HUES6 (cell line): Measurements from ENCODE around the gene PIF1.

Experiments
- H3K27ac ChIP-seq: 2 replicates; pipeline ENCODE4 v1.7.0; 2013; ENCODE audit warnings: low read depth, mild to moderate bottlenecking, low read length, inconsistent platforms
- H3K27me3 ChIP-seq: 2 replicates; pipeline ENCODE4 v1.6.1; 2013; ENCODE audit warnings: low read length; ENCODE audit not compliant: control insufficient read depth, insufficient read depth
- H3K36me3 ChIP-seq: 2 replicates; pipeline ENCODE4 v1.6.1; 2013; ENCODE audit warnings: low read length; ENCODE audit not compliant: control insufficient read depth, insufficient read depth
- H3K4me1 ChIP-seq: 2 replicates; pipeline ENCODE4 v1.6.1; 2013; ENCODE audit warnings: low read length; ENCODE audit not compliant: control insufficient read depth, insufficient read depth
- H3K4me3 ChIP-seq: 2 replicates; pipeline ENCODE4 v1.5.1; 2013; ENCODE audit warnings: low read depth, low read length
- H3K9ac ChIP-seq: one replicate; pipeline ENCODE4 v1.6.1; 2013; ENCODE audit warnings: mild to moderate bottlenecking, low read length
- H3K9me3 ChIP-seq: 2 replicates; pipeline ENCODE4 v1.6.1; 2013; ENCODE audit warnings: low read depth, low read length; ENCODE audit not compliant: control insufficient read depth, insufficient read depth

Gene PIF1

DNA sequence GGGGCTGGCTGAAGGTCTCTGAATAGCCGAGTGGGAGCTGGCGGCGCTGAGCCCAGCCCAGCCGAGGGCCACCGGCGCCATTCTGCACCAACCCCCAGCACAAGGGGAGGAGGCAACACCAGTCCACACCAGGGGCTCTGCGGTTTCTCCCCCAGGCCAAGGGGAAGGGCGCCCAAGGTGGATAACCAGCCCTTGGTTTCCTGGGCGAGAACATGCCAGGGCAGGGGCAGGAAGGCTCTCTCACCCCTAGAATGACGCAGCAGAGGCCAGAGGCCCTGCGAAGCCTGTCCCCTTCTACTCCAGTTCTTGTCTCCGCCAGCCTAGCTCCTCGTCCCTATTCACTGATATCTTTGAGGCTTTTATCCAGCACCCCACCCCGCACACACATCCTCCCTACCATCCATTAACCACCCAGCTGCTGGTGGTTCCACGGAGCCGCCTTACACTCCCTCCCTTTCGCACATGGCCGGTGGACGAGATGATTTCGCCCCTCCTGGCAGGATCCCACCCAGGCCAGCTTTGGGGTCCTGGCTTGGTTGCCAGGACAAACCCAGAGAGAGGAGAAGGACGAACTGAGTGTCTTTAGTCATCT is 51.3 kb downstream of the PIF1 start:
- no peaks in the 10 kb centered on the region for H3K9me3 ChIP-seq
- peak overlapping the region; percentile 84 for H3K9ac ChIP-seq
- H3K27ac ChIP-seq: peak overlapping the region; percentile 87
- H3K4me3 ChIP-seq: peak overlapping the region; percentile 78
- H3K27me3 ChIP-seq: no peaks in the 10 kb centered on the region
- H3K36me3 ChIP-seq: no peaks in the 10 kb centered on the region
- peaks cover 41% of the 10 kb centered on the region for H3K4me1 ChIP-seq

DNA sequence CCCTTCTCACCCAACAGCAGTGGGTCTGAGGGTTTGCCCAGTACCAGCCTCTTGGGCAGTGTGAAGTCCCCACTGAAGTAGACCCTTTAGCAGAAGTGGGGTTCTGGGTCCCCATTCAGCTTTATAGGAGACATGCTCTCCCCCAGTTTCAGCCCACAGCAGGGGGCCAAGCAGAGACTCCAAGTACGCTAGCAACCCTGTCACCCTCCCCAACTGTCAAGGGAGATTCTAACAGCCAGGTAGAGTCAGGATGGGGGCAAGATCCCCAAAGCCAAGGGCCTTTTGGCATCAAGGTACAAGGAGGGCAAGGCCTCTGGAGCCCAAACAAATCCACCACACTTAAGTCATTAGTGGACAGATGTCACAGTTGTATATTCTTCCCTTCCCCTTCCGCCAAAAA is 51.8 kb downstream of the PIF1 start:
- peak overlapping the region; percentile 78 for H3K4me3 ChIP-seq
- H3K36me3 ChIP-seq: no peaks in the 10 kb centered on the region
- no peaks in the 10 kb centered on the region for H3K9me3 ChIP-seq
- H3K9ac ChIP-seq: peak overlapping the region; percentile 84
- peaks cover 35% of the 10 kb centered on the region for H3K4me1 ChIP-seq
- no peaks in the 10 kb centered on the region for H3K27me3 ChIP-seq
- H3K27ac ChIP-seq: peak overlapping the region; percentile 87; the same call in 1 of the 2 replicates

DNA sequence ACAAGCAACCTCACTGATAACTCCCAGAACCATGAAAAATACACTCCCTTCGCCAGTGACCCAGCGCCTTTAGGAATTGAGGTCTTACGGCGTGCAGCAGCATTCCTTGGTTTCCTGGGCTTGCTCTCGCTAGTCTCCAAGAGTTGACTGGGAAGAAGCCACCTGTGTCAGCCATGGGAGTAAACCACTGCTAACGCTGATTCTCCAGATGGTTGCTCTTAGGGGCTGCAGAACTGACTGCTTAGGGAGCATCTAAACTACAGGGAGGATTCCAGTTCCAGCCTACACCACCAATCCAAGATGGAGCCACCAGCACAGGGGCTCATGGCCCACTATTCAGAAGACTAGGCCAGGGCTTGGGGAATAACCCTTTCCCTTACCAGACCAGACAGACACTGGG is 52.5 kb downstream of the PIF1 start:
- Histone ChIP-seq H3K27ac (no peak overlapping the region), H3K27me3 (no peaks in the 10 kb centered on the region), H3K4me1 (peaks cover 38% of the 10 kb centered on the region), H3K9me3 (no peaks in the 10 kb centered on the region), H3K4me3 (peak overlapping the region; percentile 78), H3K36me3 (peaks cover 3% of the 10 kb centered on the region; the same call in 1 of the 2 replicates), H3K9ac (peak overlapping the region; percentile 84)

DNA sequence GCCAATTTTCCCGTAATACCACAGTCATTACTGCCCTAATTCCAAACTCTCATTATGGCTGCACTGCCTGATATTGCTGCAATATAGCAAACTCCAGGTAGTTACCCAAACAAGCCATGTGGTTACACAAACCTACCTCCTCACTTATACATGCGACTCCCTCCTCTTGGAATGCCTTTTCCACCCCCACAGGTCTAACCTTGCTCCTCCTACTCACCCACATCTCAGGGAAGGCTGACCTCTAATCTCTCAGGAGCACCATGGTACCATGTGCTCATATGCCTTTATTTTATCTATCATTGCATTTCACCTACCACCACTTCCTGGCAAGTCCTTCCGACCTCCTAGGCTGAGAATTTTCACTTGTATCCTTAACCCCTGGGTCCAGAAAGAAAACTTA is 53.0 kb downstream of the PIF1 start:
- H3K9ac ChIP-seq: peak overlapping the region; percentile 84
- H3K4me3 ChIP-seq: peak overlapping the region; percentile 78
- no peak overlapping the region for H3K27ac ChIP-seq
- H3K4me1 ChIP-seq: peaks cover 41% of the 10 kb centered on the region
- H3K36me3 ChIP-seq: peaks cover 5% of the 10 kb centered on the region
- H3K9me3 ChIP-seq: no peaks in the 10 kb centered on the region
- no peaks in the 10 kb centered on the region for H3K27me3 ChIP-seq

DNA sequence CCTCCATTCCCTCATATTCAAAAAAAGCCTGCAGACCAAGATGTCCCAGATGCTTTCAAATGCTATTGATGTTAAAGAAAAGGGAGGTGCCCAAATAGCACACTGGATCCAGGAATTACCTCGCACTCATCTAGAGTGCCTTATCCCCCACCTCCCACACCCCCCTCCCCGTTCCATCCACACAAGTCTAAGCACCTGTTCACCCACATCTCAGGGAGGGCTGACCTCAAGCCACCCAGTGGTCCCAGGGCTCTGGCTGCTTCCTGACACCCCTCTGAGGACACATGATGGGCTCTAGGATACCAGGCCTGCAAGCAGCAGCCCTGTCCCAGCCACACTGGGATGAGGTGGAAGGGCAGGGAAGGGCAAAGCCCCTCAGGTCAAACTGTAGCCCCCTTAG is 54.8 kb downstream of the PIF1 start:
- H3K9ac ChIP-seq: no peak overlapping the region
- no peak overlapping the region for H3K27ac ChIP-seq
- H3K4me1 ChIP-seq: peaks cover 35% of the 10 kb centered on the region
- H3K36me3 ChIP-seq: peaks cover 11% of the 10 kb centered on the region
- H3K4me3 ChIP-seq: no peak overlapping the region
- no peaks in the 10 kb centered on the region for H3K27me3 ChIP-seq
- no peaks in the 10 kb centered on the region for H3K9me3 ChIP-seq

DNA sequence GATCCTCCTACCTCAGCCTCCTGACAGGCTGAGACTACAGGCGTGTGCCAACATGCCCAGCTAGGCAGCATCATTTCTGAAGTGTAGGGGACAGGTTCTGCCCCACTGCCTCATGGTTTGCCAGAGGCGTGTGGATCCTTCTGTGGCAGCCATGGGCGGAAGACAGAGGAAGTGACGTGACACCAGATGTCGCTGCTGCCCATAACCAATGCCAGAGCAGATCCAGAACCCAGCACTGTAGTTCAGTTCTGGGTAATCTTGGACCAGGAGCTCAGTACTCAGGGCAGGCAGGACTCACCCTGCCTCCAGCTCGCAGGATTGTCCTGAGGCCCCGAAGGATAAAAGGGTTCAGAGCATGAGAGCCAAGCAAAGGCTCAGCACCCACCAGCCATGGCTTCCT is 58.2 kb downstream of the PIF1 start:
- Histone ChIP-seq H3K36me3 (peaks cover 30% of the 10 kb centered on the region), H3K27ac (0 out of 2 replicates have a peak overlapping the region, but pooled peaks have one; percentile 0), H3K4me3 (no peak overlapping the region), H3K9ac (no peak overlapping the region), H3K4me1 (peaks cover 29% of the 10 kb centered on the region), H3K9me3 (no peaks in the 10 kb centered on the region), H3K27me3 (no peaks in the 10 kb centered on the region)

DNA sequence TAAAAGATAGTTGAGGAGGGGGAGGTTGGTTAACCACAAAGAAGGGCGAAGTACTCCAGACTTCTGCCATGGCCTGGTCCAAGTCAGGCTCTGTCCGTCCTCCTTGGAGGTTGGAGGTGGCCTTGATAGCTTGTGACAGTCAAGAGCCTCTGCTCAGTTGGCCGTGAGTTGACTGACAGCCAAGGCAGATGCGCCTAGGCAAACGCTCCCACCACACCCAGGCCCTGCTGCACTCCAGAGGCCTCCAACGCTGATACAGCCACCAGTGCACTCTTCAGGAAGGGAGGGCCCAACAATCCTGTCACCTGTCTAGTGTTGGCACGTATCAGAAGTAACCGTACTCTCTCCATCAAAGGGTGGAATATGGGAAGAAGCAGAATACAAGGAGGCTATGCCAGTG is 59.4 kb downstream of the PIF1 start:
- H3K36me3 ChIP-seq: peaks cover 30% of the 10 kb centered on the region
- H3K27ac ChIP-seq: no peak overlapping the region
- peaks cover 35% of the 10 kb centered on the region for H3K4me1 ChIP-seq
- H3K4me3 ChIP-seq: no peak overlapping the region
- no peak overlapping the region for H3K9ac ChIP-seq
- H3K9me3 ChIP-seq: no peaks in the 10 kb centered on the region
- H3K27me3 ChIP-seq: no peaks in the 10 kb centered on the region
